IMR-90 (cell line): ENCODE data around the gene CCN5. TPM values are rescaled to one million over a fixed set of nuclear protein-coding genes. Genes with fewer than 3 reads are reported as not detected.
A peak's percentile ranks its signal among the peaks of the same experiment; 100 is the strongest.

ENCODE experiments used
- ATAC-seq: fragments of 200-7000 bp; cut with Tn5 transposase; 2 replicates; pipeline ENCODE4 v1.9.1; 2020; ENCODE audit warnings: low read depth, mild to moderate bottlenecking, moderate library complexity
- BruUV-seq: library from RNA; stranded (reverse); fragments of 400-500 nt; replicated peaks from 2 replicates; lab custom pipeline; 2021; lab: Mats Ljungman, UMichigan
- CTCF ChIA-PET: fragments of 300-600 bp; formaldehyde crosslinking; extraction: SDS; loops from one replicate; lab custom pipeline; 2021; ENCODE audit warnings: antibody characterized with exemption; lab: Yijun Ruan, JAX
- POLR2A ChIA-PET: fragments of 300-600 bp; sonication (Branson Sonifier 250); formaldehyde crosslinking; loops from one replicate; lab custom pipeline; 2022; ENCODE audit warnings: antibody characterized with exemption; ENCODE audit not compliant: unreplicated experiment; lab: Charles Lee
- DNase-seq: peaks from one replicate; pipeline ENCODE4 v3.0.0; 2013
- H2AFZ ChIP-seq: replicated peaks from 2 replicates; pipeline ENCODE3; 2013; ENCODE audit warnings: low read length, mild to moderate bottlenecking; ENCODE audit not compliant: poor library complexity
- H2AK5ac ChIP-seq: 2 replicates; pipeline ENCODE4 v1.6.1; 2013; ENCODE audit warnings: low read depth, low read length, inconsistent platforms
- H2AK9ac ChIP-seq: replicated peaks from 2 replicates; pipeline ENCODE3; 2013; ENCODE audit warnings: mild to moderate bottlenecking, low read depth, low read length, moderate library complexity; ENCODE audit not compliant: poor library complexity
- H2BK120ac ChIP-seq: 2 replicates; pipeline ENCODE4 v1.6.1; 2013; ENCODE audit warnings: low read depth, low read length, inconsistent platforms
- H2BK15ac ChIP-seq: 3 replicates; pipeline ENCODE4 v1.6.1; 2013; ENCODE audit warnings: low read depth, low read length, inconsistent platforms
- H2BK20ac ChIP-seq: 2 replicates; pipeline ENCODE4 v1.6.1; 2013; ENCODE audit warnings: low read depth, mild to moderate bottlenecking, inconsistent platforms, low read length, moderate library complexity
- H2BK5ac ChIP-seq: 2 replicates; pipeline ENCODE4 v1.6.1; 2013; ENCODE audit warnings: mild to moderate bottlenecking, low read depth, low read length, inconsistent platforms; ENCODE audit not compliant: poor library complexity, severe bottlenecking
- H3K14ac ChIP-seq: replicated peaks from 2 replicates; pipeline ENCODE4 v1.6.1; 2013; ENCODE audit warnings: low read depth, low read length, inconsistent platforms
- H3K18ac ChIP-seq: 2 replicates; pipeline ENCODE4 v1.6.1; 2013; ENCODE audit warnings: low read depth, low read length, control low read depth
- H3K23ac ChIP-seq: 2 replicates; pipeline ENCODE4 v1.6.1; 2013; ENCODE audit warnings: low read depth, low read length, inconsistent platforms
- H3K27ac ChIP-seq: 2 replicates; pipeline ENCODE4 v1.5.1; 2013; ENCODE audit warnings: mild to moderate bottlenecking, control low read depth, low read length; ENCODE audit not compliant: insufficient read depth
- H3K27me3 ChIP-seq: 2 replicates; pipeline ENCODE4 v1.6.1; 2013; ENCODE audit warnings: low read length; ENCODE audit not compliant: control insufficient read depth, insufficient read depth
- H3K36me3 ChIP-seq: 2 replicates; pipeline ENCODE4 v1.6.1; 2013; ENCODE audit warnings: low read length, mixed read lengths; ENCODE audit not compliant: control insufficient read depth, insufficient read depth
- H3K4ac ChIP-seq: 2 replicates; pipeline ENCODE4 v1.6.1; 2013; ENCODE audit warnings: low read depth, low read length, inconsistent platforms
- H3K4me1 ChIP-seq: 2 replicates; pipeline ENCODE4 v1.6.1; 2013; ENCODE audit warnings: low read length, mixed read lengths; ENCODE audit not compliant: control insufficient read depth, insufficient read depth
- H3K4me2 ChIP-seq: 2 replicates; pipeline ENCODE4 v1.6.1; 2013; ENCODE audit warnings: low read depth, mild to moderate bottlenecking, control low read depth, low read length, moderate library complexity
- H3K4me3 ChIP-seq: 2 replicates; pipeline ENCODE4 v1.5.1; 2013; ENCODE audit warnings: low read depth, mild to moderate bottlenecking, control low read depth, low read length, moderate library complexity; ENCODE audit not compliant: insufficient read depth
- H3K56ac ChIP-seq: 2 replicates; pipeline ENCODE4 v1.6.1; 2013; ENCODE audit warnings: low read length, inconsistent platforms; ENCODE audit not compliant: insufficient read depth; ENCODE audit errors: extremely low read depth
- H3K79me1 ChIP-seq, 2 experiments: 2 replicates each; pipeline ENCODE4 v1.6.1; 2013; ENCODE audit warnings: low read length in 2 of 2, inconsistent platforms in 1 of 2, low read depth in 1 of 2
- H3K9ac ChIP-seq: 2 replicates; pipeline ENCODE4 v1.6.1; 2013; ENCODE audit warnings: low read depth, low read length, control low read depth
- H3K9me1 ChIP-seq: 2 replicates; pipeline ENCODE4 v1.6.1; 2013; ENCODE audit warnings: low read length, inconsistent platforms; ENCODE audit not compliant: insufficient read depth
- H3K9me3 ChIP-seq: 2 replicates; pipeline ENCODE4 v1.6.1; 2013; ENCODE audit warnings: low read length; ENCODE audit not compliant: control insufficient read depth, insufficient read depth
- H4K20me1 ChIP-seq: 2 replicates; pipeline ENCODE4 v1.6.1; 2013; ENCODE audit warnings: low read length, inconsistent platforms; ENCODE audit not compliant: insufficient read depth
- H4K5ac ChIP-seq: 2 replicates; pipeline ENCODE4 v1.6.1; 2013; ENCODE audit warnings: mild to moderate bottlenecking, low read depth, low read length, control low read depth
- H4K8ac ChIP-seq, 2 experiments: 2 replicates each; pipeline ENCODE4 v1.6.1; 2013; ENCODE audit warnings: low read depth in 2 of 2, low read length in 2 of 2, control low read depth in 1 of 2, inconsistent platforms in 1 of 2
- H4K91ac ChIP-seq: 2 replicates; pipeline ENCODE4 v1.6.1; 2013; ENCODE audit warnings: low read depth, low read length, inconsistent platforms; ENCODE audit not compliant: insufficient read depth
- POLR2A ChIP-seq: IDR thresholded peaks from 2 replicates; pipeline ENCODE4 v1.6.1; 2012; ENCODE audit warnings: mild to moderate bottlenecking, low read depth, low read length
- whole genome bisulfite sequencing, 2 experiments: methylation state at CpG; one replicate each; pipeline versions ENCODE4 v1.1.5 to v1.1.7; 2013; ENCODE audit warnings: missing lambda C conversion rate in 2 of 2; ENCODE audit not compliant: insufficient read length in 1 of 2; ENCODE audit errors: extremely low coverage in 2 of 2; 5-methylcytosine and 5-hydroxymethylcytosine counted together
- dilution Hi-C: fragments of 300-500 bp; cut with HindIII; formaldehyde crosslinking; loops from one replicate; pipeline ENCODE4 v1.14.3; 2018; ENCODE audit warnings: low sequenced_read_pairs; ENCODE audit not compliant: unreplicated experiment
- in situ Hi-C: fragments of 300-500 bp; cut with MboI; formaldehyde crosslinking; loops from 3 replicates; pipeline ENCODE4 v1.14.3; 2019; ENCODE audit warnings: low sequenced_read_pairs, inconsistent platforms, mixed read lengths
- intact Hi-C: fragments of 100-400 bp; cut with micrococcal nuclease; formaldehyde crosslinking; loops from 2 replicates; pipeline ENCODE4 v1.10.0; 2022
- polyA plus RNA-seq, 3 experiments: library from polyadenylated mRNA; depleted of rRNA; stranded (reverse); fragments of >200 nt; gene quantifications; 2 replicates each; pipeline ENCODE4 v1.2.3, GENCODE V29; 2012; ENCODE audit warnings: low replicate concordance in 1 of 3
- total RNA-seq: library from RNA; depleted of rRNA; stranded (reverse); fragments of >200 nt; gene quantifications from 2 replicates; pipeline ENCODE4 v1.2.3, GENCODE V29; 2012
- TF ChIP-seq, protein P1 (sequence below): fragments of 150-350 bp; IDR thresholded peaks from 2 replicates; pipeline ENCODE4 v1.6.1; 2017; ENCODE audit warnings: mild to moderate bottlenecking, antibody characterized with exemption, low read length, low read depth

The CCN5 gene
- total and polyA plus RNA-seq, 2 of the 4 experiments (the other 2 are of a cell fraction), result not detected

DNA sequence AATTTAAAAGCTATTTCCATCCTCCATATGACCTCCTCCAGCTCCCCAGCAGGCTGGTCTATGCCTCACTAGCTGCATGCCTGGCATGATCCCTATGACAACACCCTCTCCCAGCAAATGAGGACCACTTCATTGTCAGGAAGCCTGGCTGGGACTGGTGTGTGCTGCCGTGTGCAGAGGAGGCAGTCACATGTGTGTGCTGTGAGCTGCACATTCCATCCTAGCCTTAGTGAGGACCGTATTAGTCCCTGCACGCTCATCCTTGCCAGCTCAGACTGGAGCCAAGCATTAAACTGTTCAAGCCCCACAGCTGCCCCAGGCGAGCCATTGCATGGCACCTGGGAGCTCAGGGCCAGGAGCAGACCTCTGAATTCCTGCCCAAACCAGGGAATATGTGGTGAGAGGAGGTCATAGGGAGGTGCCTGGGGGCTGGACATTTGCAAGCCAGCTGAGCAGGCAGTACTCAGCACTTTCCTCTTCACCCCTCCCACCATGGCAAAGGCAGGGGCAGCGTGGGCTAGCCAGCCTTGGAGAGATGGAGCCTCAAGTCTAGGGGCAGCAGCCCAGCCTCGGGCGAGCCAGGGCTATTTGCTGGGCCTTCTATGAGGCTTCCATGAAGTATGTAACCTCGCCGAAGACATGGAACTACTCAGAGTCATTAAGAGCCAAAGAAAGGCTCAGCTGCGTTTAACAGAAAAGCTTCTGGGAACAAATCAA is 8.7 kb upstream of the CCN5 start:
- H4K20me1 ChIP-seq, result no peaks in the 10 kb centered on the region; the same call in 1 of the 2 replicates
- H2AK5ac ChIP-seq, result peak overlapping the region; percentile 7; the same call in 1 of the 2 replicates
- dilution Hi-C loops (no loop called here), in situ Hi-C loops (no loop called here), intact Hi-C loops (no loop called here)
- H2AK9ac ChIP-seq, result no peak overlapping the region
- no peak overlapping the region for H3K4ac ChIP-seq
- no peak overlapping the region for H3K18ac ChIP-seq
- no peak overlapping the region for H3K56ac ChIP-seq
- 73% methylated on average over 5 of the region's 10 CpGs; no CpG with 5 or more reads in 1 of the 2 experiments for WGBS, 2 experiments
- H2BK20ac ChIP-seq, result no peak overlapping the region
- H2BK15ac ChIP-seq, result no peak overlapping the region
- H3K9me1 ChIP-seq, result peaks cover 5% of the 10 kb centered on the region
- H3K36me3 ChIP-seq, result no peaks in the 10 kb centered on the region
- H2AFZ ChIP-seq, result no peak overlapping the region
- H4K5ac ChIP-seq, result no peak overlapping the region; the same call in 1 of the 2 replicates
- H3K9ac ChIP-seq, result no peak overlapping the region
- BruUV-seq, result no TSS peak
- DNase-seq (peak; percentile 35), ATAC-seq (peak; percentile 10; the same call in 1 of the 2 replicates)
- H3K79me1 ChIP-seq, result no peaks in the 10 kb centered on the region
- H3K27me3 ChIP-seq, result peaks cover 13% of the 10 kb centered on the region; the same call in 1 of the 2 replicates
- H2BK120ac ChIP-seq, result no peak overlapping the region
- H3K4me2 ChIP-seq, result no peak overlapping the region
- no peak overlapping the region for H3K23ac ChIP-seq
- H4K91ac ChIP-seq, result no peak overlapping the region
- ChIA-PET POLR2A (no interaction called here), CTCF (interaction anchor here (0.6 kb wide), 1 partner anchor 808 kb away, joined by 4 read pairs; no protein-coding TSS in a partner anchor)
- no peak overlapping the region for H3K27ac ChIP-seq
- no peak overlapping the region for H2BK5ac ChIP-seq
- H3K4me3 ChIP-seq, result no peak overlapping the region
- H3K14ac ChIP-seq, result no peak overlapping the region
- peaks cover 39% of the 10 kb centered on the region for H3K4me1 ChIP-seq
- no peak overlapping the region for H4K8ac ChIP-seq
- no peak for TF ChIP-seq POLR2A
- TF ChIP-seq, protein P1, sequence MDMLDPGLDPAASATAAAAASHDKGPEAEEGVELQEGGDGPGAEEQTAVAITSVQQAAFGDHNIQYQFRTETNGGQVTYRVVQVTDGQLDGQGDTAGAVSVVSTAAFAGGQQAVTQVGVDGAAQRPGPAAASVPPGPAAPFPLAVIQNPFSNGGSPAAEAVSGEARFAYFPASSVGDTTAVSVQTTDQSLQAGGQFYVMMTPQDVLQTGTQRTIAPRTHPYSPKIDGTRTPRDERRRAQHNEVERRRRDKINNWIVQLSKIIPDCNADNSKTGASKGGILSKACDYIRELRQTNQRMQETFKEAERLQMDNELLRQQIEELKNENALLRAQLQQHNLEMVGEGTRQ, result 0 out of 2 replicates have a peak, but pooled peaks have one; percentile 15
- no peaks in the 10 kb centered on the region for H3K9me3 ChIP-seq
